IMR-90 (cell line): Measurements from ENCODE around the gene RHEX. TPM values are rescaled to one million over a fixed set of nuclear protein-coding genes. Genes with fewer than 3 reads are reported as not detected.

ENCODE experiments used
- ATAC-seq: fragments of 200-7000 bp; cut with Tn5 transposase; 2 replicates; pipeline ENCODE4 v1.9.1; 2020; ENCODE audit warnings: low read depth, mild to moderate bottlenecking, moderate library complexity
- BruUV-seq: library from RNA; stranded (reverse); fragments of 400-500 nt; replicated peaks from 2 replicates; lab custom pipeline; 2021; lab: Mats Ljungman, UMichigan
- CTCF ChIA-PET: fragments of 300-600 bp; formaldehyde crosslinking; extraction: SDS; loops from one replicate; lab custom pipeline; 2021; ENCODE audit warnings: antibody characterized with exemption; lab: Yijun Ruan, JAX
- POLR2A ChIA-PET: fragments of 300-600 bp; sonication (Branson Sonifier 250); formaldehyde crosslinking; loops from one replicate; lab custom pipeline; 2022; ENCODE audit warnings: antibody characterized with exemption; ENCODE audit not compliant: unreplicated experiment; lab: Charles Lee
- DNase-seq: peaks from one replicate; pipeline ENCODE4 v3.0.0; 2013
- H2AFZ ChIP-seq: replicated peaks from 2 replicates; pipeline ENCODE3; 2013; ENCODE audit warnings: low read length, mild to moderate bottlenecking; ENCODE audit not compliant: poor library complexity
- H2AK5ac ChIP-seq: 2 replicates; pipeline ENCODE4 v1.6.1; 2013; ENCODE audit warnings: low read depth, low read length, inconsistent platforms
- H2AK9ac ChIP-seq: replicated peaks from 2 replicates; pipeline ENCODE3; 2013; ENCODE audit warnings: mild to moderate bottlenecking, low read depth, low read length, moderate library complexity; ENCODE audit not compliant: poor library complexity
- H2BK120ac ChIP-seq: 2 replicates; pipeline ENCODE4 v1.6.1; 2013; ENCODE audit warnings: low read depth, low read length, inconsistent platforms
- H2BK15ac ChIP-seq: 3 replicates; pipeline ENCODE4 v1.6.1; 2013; ENCODE audit warnings: low read depth, low read length, inconsistent platforms
- H2BK20ac ChIP-seq: 2 replicates; pipeline ENCODE4 v1.6.1; 2013; ENCODE audit warnings: low read depth, mild to moderate bottlenecking, inconsistent platforms, low read length, moderate library complexity
- H2BK5ac ChIP-seq: 2 replicates; pipeline ENCODE4 v1.6.1; 2013; ENCODE audit warnings: mild to moderate bottlenecking, low read depth, low read length, inconsistent platforms; ENCODE audit not compliant: poor library complexity, severe bottlenecking
- H3K14ac ChIP-seq: replicated peaks from 2 replicates; pipeline ENCODE4 v1.6.1; 2013; ENCODE audit warnings: low read depth, low read length, inconsistent platforms
- H3K18ac ChIP-seq: 2 replicates; pipeline ENCODE4 v1.6.1; 2013; ENCODE audit warnings: low read depth, low read length, control low read depth
- H3K23ac ChIP-seq: 2 replicates; pipeline ENCODE4 v1.6.1; 2013; ENCODE audit warnings: low read depth, low read length, inconsistent platforms
- H3K27ac ChIP-seq: 2 replicates; pipeline ENCODE4 v1.5.1; 2013; ENCODE audit warnings: mild to moderate bottlenecking, control low read depth, low read length; ENCODE audit not compliant: insufficient read depth
- H3K27me3 ChIP-seq: 2 replicates; pipeline ENCODE4 v1.6.1; 2013; ENCODE audit warnings: low read length; ENCODE audit not compliant: control insufficient read depth, insufficient read depth
- H3K36me3 ChIP-seq: 2 replicates; pipeline ENCODE4 v1.6.1; 2013; ENCODE audit warnings: low read length, mixed read lengths; ENCODE audit not compliant: control insufficient read depth, insufficient read depth
- H3K4ac ChIP-seq: 2 replicates; pipeline ENCODE4 v1.6.1; 2013; ENCODE audit warnings: low read depth, low read length, inconsistent platforms
- H3K4me1 ChIP-seq: 2 replicates; pipeline ENCODE4 v1.6.1; 2013; ENCODE audit warnings: low read length, mixed read lengths; ENCODE audit not compliant: control insufficient read depth, insufficient read depth
- H3K4me2 ChIP-seq: 2 replicates; pipeline ENCODE4 v1.6.1; 2013; ENCODE audit warnings: low read depth, mild to moderate bottlenecking, control low read depth, low read length, moderate library complexity
- H3K4me3 ChIP-seq: 2 replicates; pipeline ENCODE4 v1.5.1; 2013; ENCODE audit warnings: low read depth, mild to moderate bottlenecking, control low read depth, low read length, moderate library complexity; ENCODE audit not compliant: insufficient read depth
- H3K56ac ChIP-seq: 2 replicates; pipeline ENCODE4 v1.6.1; 2013; ENCODE audit warnings: low read length, inconsistent platforms; ENCODE audit not compliant: insufficient read depth; ENCODE audit errors: extremely low read depth
- H3K79me1 ChIP-seq, 2 experiments: 2 replicates each; pipeline ENCODE4 v1.6.1; 2013; ENCODE audit warnings: low read length in 2 of 2, inconsistent platforms in 1 of 2, low read depth in 1 of 2
- H3K9ac ChIP-seq: 2 replicates; pipeline ENCODE4 v1.6.1; 2013; ENCODE audit warnings: low read depth, low read length, control low read depth
- H3K9me1 ChIP-seq: 2 replicates; pipeline ENCODE4 v1.6.1; 2013; ENCODE audit warnings: low read length, inconsistent platforms; ENCODE audit not compliant: insufficient read depth
- H3K9me3 ChIP-seq: 2 replicates; pipeline ENCODE4 v1.6.1; 2013; ENCODE audit warnings: low read length; ENCODE audit not compliant: control insufficient read depth, insufficient read depth
- H4K20me1 ChIP-seq: 2 replicates; pipeline ENCODE4 v1.6.1; 2013; ENCODE audit warnings: low read length, inconsistent platforms; ENCODE audit not compliant: insufficient read depth
- H4K5ac ChIP-seq: 2 replicates; pipeline ENCODE4 v1.6.1; 2013; ENCODE audit warnings: mild to moderate bottlenecking, low read depth, low read length, control low read depth
- H4K8ac ChIP-seq, 2 experiments: 2 replicates each; pipeline ENCODE4 v1.6.1; 2013; ENCODE audit warnings: low read depth in 2 of 2, low read length in 2 of 2, control low read depth in 1 of 2, inconsistent platforms in 1 of 2
- H4K91ac ChIP-seq: 2 replicates; pipeline ENCODE4 v1.6.1; 2013; ENCODE audit warnings: low read depth, low read length, inconsistent platforms; ENCODE audit not compliant: insufficient read depth
- RCOR1 ChIP-seq: IDR thresholded peaks from 2 replicates; pipeline ENCODE4 v1.6.1; 2012; ENCODE audit warnings: mild to moderate bottlenecking, low read length, improper control_type of control experiment; ENCODE audit not compliant: insufficient replicate concordance
- USF2 ChIP-seq: fragments of 150-350 bp; IDR thresholded peaks from 2 replicates; pipeline ENCODE4 v1.6.1; 2017; ENCODE audit warnings: mild to moderate bottlenecking, antibody characterized with exemption, low read length, low read depth
- WGBS, 2 experiments: methylation state at CpG; one replicate each; pipeline versions ENCODE4 v1.1.5 to v1.1.7; 2013; ENCODE audit warnings: missing lambda C conversion rate in 2 of 2; ENCODE audit not compliant: insufficient read length in 1 of 2; ENCODE audit errors: extremely low coverage in 2 of 2; 5-methylcytosine and 5-hydroxymethylcytosine counted together
- dilution Hi-C: fragments of 300-500 bp; cut with HindIII; formaldehyde crosslinking; loops from one replicate; pipeline ENCODE4 v1.14.3; 2018; ENCODE audit warnings: low sequenced_read_pairs; ENCODE audit not compliant: unreplicated experiment
- in situ Hi-C: fragments of 300-500 bp; cut with MboI; formaldehyde crosslinking; loops from 3 replicates; pipeline ENCODE4 v1.14.3; 2019; ENCODE audit warnings: low sequenced_read_pairs, inconsistent platforms, mixed read lengths
- intact Hi-C: fragments of 100-400 bp; cut with micrococcal nuclease; formaldehyde crosslinking; loops from 2 replicates; pipeline ENCODE4 v1.10.0; 2022
- polyA plus RNA-seq, 3 experiments: library from polyadenylated mRNA; depleted of rRNA; stranded (reverse); fragments of >200 nt; gene quantifications; 2 replicates each; pipeline ENCODE4 v1.2.3, GENCODE V29; 2012; ENCODE audit warnings: low replicate concordance in 1 of 3
- total RNA-seq: library from RNA; depleted of rRNA; stranded (reverse); fragments of >200 nt; gene quantifications from 2 replicates; pipeline ENCODE4 v1.2.3, GENCODE V29; 2012

RHEX gene
- total and polyA plus RNA-seq, 2 of the 4 experiments (the other 2 are of a cell fraction) = not detected

- Histone ChIP-seq H4K8ac (no peak overlapping the region), H2AK9ac (no peak overlapping the region), H2BK20ac (no peak overlapping the region), H3K4ac (no peak overlapping the region), H3K4me2 (no peak overlapping the region), H3K23ac (no peak overlapping the region), H4K91ac (no peak overlapping the region), H3K9me3 (peaks cover 10% of the 10 kb centered on the region), H3K56ac (no peak overlapping the region), H2AK5ac (no peak overlapping the region), H3K27me3 (peaks cover 54% of the 10 kb centered on the region), H3K9me1 (no peaks in the 10 kb centered on the region), H3K4me3 (no peak overlapping the region), H4K20me1 (no peaks in the 10 kb centered on the region), H3K4me1 (no peaks in the 10 kb centered on the region), H2BK5ac (no peak overlapping the region), H3K9ac (no peak overlapping the region), H3K36me3 (no peaks in the 10 kb centered on the region), H2BK15ac (no peak overlapping the region), H4K5ac (no peak overlapping the region), H3K14ac (no peak overlapping the region), H3K27ac (no peak overlapping the region), H2AFZ (no peak overlapping the region), H2BK120ac (no peak overlapping the region), H3K79me1 (no peaks in the 10 kb centered on the region), H3K18ac (no peak overlapping the region)
- ATAC-seq = no peak
- in situ Hi-C loops = no loop called here
- DNase-seq = no peak
- no CpG with 5 or more reads among the region's 2 CpGs for WGBS, 2 experiments
- dilution Hi-C loops = no loop called here
- ChIA-PET CTCF (no interaction called here), POLR2A (no interaction called here)
- TF ChIP-seq RCOR1 = no peak
- TF ChIP-seq USF2 = no peak
- intact Hi-C loops = no loop called here
- no TSS peak for BruUV-seq
Measured at GRCh38 chr1:206136241-206136640, 83.3 kb downstream of the RHEX start.
